ENCODE data around the gene PCSK5.

The PCSK5 gene

GRCh38 chr9:75941066-75941465 lies 50.6 kb downstream of the PCSK5 start:
- Histone ChIP-seq H3K27me3 (no peaks in the 10 kb centered on the region), H3K4me1 (ENCODE audit: control insufficient read depth in 1 of 2, insufficient read depth in 1 of 2, low read depth in 1 of 2, low read length in 1 of 2) (no peaks in the 10 kb centered on the region), H3K27ac (no peak overlapping the region), H3K4me3 (ENCODE audit: low read depth in 1 of 2, low read length in 1 of 2) (no peak overlapping the region), H3K9me3 (no peaks in the 10 kb centered on the region), H3K36me3 (no peaks in the 10 kb centered on the region)
- TF ChIP-seq CTCF (IDR thresholded peaks at IDR 0.05) = no peak

- Histone ChIP-seq H3K27ac (no peak overlapping the region), H3K4me3 (ENCODE audit: low read depth in 1 of 2, low read length in 1 of 2) (no peak overlapping the region), H3K9me3 (no peaks in the 10 kb centered on the region), H3K4me1 (ENCODE audit: control insufficient read depth in 1 of 2, insufficient read depth in 1 of 2, low read depth in 1 of 2, low read length in 1 of 2) (no peaks in the 10 kb centered on the region), H3K27me3 (no peaks in the 10 kb centered on the region), H3K36me3 (no peaks in the 10 kb centered on the region)
- TF ChIP-seq CTCF (IDR thresholded peaks at IDR 0.05) = no peak
Measured at GRCh38 chr9:75941577-75942311, 51.3 kb downstream of the PCSK5 start.

- Histone ChIP-seq H3K4me1 (ENCODE audit: control insufficient read depth in 1 of 2, insufficient read depth in 1 of 2, low read depth in 1 of 2, low read length in 1 of 2) (no peaks in the 10 kb centered on the region), H3K4me3 (ENCODE audit: low read depth in 1 of 2, low read length in 1 of 2) (no peak overlapping the region), H3K9me3 (no peaks in the 10 kb centered on the region), H3K36me3 (no peaks in the 10 kb centered on the region), H3K27me3 (no peaks in the 10 kb centered on the region), H3K27ac (no peak overlapping the region)
- TF ChIP-seq CTCF (IDR thresholded peaks at IDR 0.05) = no peak
Measured at GRCh38 chr9:75946766-75947165, 56.3 kb downstream of the PCSK5 start.

- Histone ChIP-seq H3K27me3 (no peaks in the 10 kb centered on the region), H3K4me1 (ENCODE audit: control insufficient read depth in 1 of 2, insufficient read depth in 1 of 2, low read depth in 1 of 2, low read length in 1 of 2) (no peaks in the 10 kb centered on the region), H3K4me3 (ENCODE audit: low read depth in 1 of 2, low read length in 1 of 2) (no peak overlapping the region), H3K9me3 (no peaks in the 10 kb centered on the region), H3K27ac (no peak overlapping the region), H3K36me3 (no peaks in the 10 kb centered on the region)
- no peak for TF ChIP-seq CTCF (IDR thresholded peaks at IDR 0.05)
Measured at GRCh38 chr9:75947233-75947632, 56.8 kb downstream of the PCSK5 start.

- Histone ChIP-seq H3K27me3 (no peaks in the 10 kb centered on the region), H3K4me1 (ENCODE audit: control insufficient read depth in 1 of 2, insufficient read depth in 1 of 2, low read depth in 1 of 2, low read length in 1 of 2) (no peaks in the 10 kb centered on the region), H3K27ac (no peak overlapping the region), H3K36me3 (no peaks in the 10 kb centered on the region), H3K4me3 (ENCODE audit: low read depth in 1 of 2, low read length in 1 of 2) (no peak overlapping the region), H3K9me3 (no peaks in the 10 kb centered on the region)
- TF ChIP-seq CTCF (IDR thresholded peaks at IDR 0.05) = no peak
Measured at GRCh38 chr9:75950998-75951397, 60.5 kb downstream of the PCSK5 start.
